SK-N-MC (cell line): Measurements from ENCODE around the gene TNRC6C.

Source experiments
- EZH2 ChIP-seq: fragments of 200-600 bp; sonication (generic); IDR thresholded peaks from one replicate; pipeline ENCODE4 v1.6.1; 2017; ENCODE audit warnings: antibody characterized with exemption
- POLR2AphosphoS5 ChIP-seq: IDR thresholded peaks from 2 replicates; pipeline ENCODE4 v1.6.1; 2012; ENCODE audit warnings: mild to moderate bottlenecking, low read depth, low read length, borderline replicate concordance

GRCh38 chr17:78142119-78142861 lies 183.8 kb downstream of the TNRC6C start:
- TF ChIP-seq POLR2AphosphoS5, result no peak
- TF ChIP-seq EZH2, result no peak
